Measurements from ENCODE around the gene FAM98B. TPM values are rescaled to one million over a fixed set of nuclear protein-coding genes. Genes with fewer than 3 reads are reported as not detected.

Gene FAM98B
- total RNA-seq, result 37.6 TPM

GRCh38 chr15:38453971-38454695 is at the start of gene FAM98B:
TSS of gene FAM98B (plus strand) at chr15:38454127. CDS start at chr15:38454162, 35 bp downstream.

Other genes with a start within 250 kb of the FAM98B start
- gene SPRED1, start 201.3 kb upstream of the FAM98B start, total RNA-seq, result 76.6 TPM
- gene RASGRP1, start 110.7 kb downstream of the FAM98B start, total RNA-seq, result 14.5 TPM

Data from diencephalon (tissue), 1 donor.